Transverse colon (tissue), 4 donors: ENCODE results near the gene PRKD3.

ENCODE experiments used
- CTCF ChIP-seq, 5 experiments: fragments of 200-600 bp in 3 of 5; fragments of 450-650 bp in 2 of 5; sonication (generic) in 3 of 5; IDR thresholded peaks; 1 replicate in 2 of 5; 2 replicates in 3 of 5; pipeline ENCODE4 v1.5.1; 2016 to 2017; ENCODE audit warnings: antibody characterized with exemption in 5 of 5, inconsistent platforms in 3 of 5, mild to moderate bottlenecking in 2 of 5, moderate library complexity in 1 of 5
- POLR2AphosphoS5 ChIP-seq, 3 donors: sonication (generic); formaldehyde crosslinking; IDR thresholded peaks; one replicate each; pipeline ENCODE4 v1.6.1; 2016; ENCODE audit warnings: antibody characterized with exemption in 3 of 3

GRCh38 chr2:37283207-37283606, 41.4 kb downstream of the PRKD3 start:
- no peak for TF ChIP-seq CTCF (IDR thresholded peaks at IDR 0.05)
- TF ChIP-seq POLR2AphosphoS5 (IDR thresholded peaks at IDR 0.05) = no peak
